Gastrocnemius medialis (tissue), 4 donors: ENCODE results near the gene LDB1.

Experiments used
- CTCF ChIP-seq, 5 experiments: fragments of 450-650 bp in 3 of 5; fragments of 200-600 bp in 2 of 5; sonication (generic) in 2 of 5; IDR thresholded peaks in 4 of 5; conservative IDR thresholded peaks in 1 of 5; 1 replicate in 4 of 5; 2 replicates in 1 of 5; pipeline ENCODE4 v1.5.1; 2016 to 2019; ENCODE audit warnings: antibody characterized with exemption in 5 of 5, mild to moderate bottlenecking in 3 of 5, moderate library complexity in 3 of 5
- POLR2A ChIP-seq, 2 donors: fragments of 450-650 bp; IDR thresholded peaks; one replicate each; pipeline ENCODE4 v1.6.1; 2017; ENCODE audit warnings: antibody characterized with exemption in 2 of 2, mild to moderate bottlenecking in 2 of 2, moderate library complexity in 2 of 2

GRCh38 chr10:102146971-102147428 lies 26.8 kb upstream of the LDB1 start:
- TF ChIP-seq POLR2A (IDR thresholded peaks at IDR 0.05) (no peak), CTCF (IDR thresholded peaks at IDR 0.05 in 4 of 5, conservative IDR thresholded peaks at IDR 0.05 in 1 of 5) (no peak)
